Endodermal cell (in vitro differentiated cells): ENCODE measurements around the gene SEPTIN3. TPM values are rescaled to one million over a fixed set of nuclear protein-coding genes. Genes with fewer than 3 reads are reported as not detected.

Experiments used
- DNase-seq: peaks from one replicate; pipeline ENCODE4 v3.0.0-alpha.2; 2017
- H3K27ac ChIP-seq: 2 replicates; pipeline ENCODE4 v1.5.1; 2013; ENCODE audit warnings: mild to moderate bottlenecking, low read depth, low read length, moderate library complexity
- H3K27me3 ChIP-seq: 2 replicates; pipeline ENCODE4 v1.6.1; 2013; ENCODE audit warnings: mild to moderate bottlenecking, low read length, moderate library complexity; ENCODE audit not compliant: insufficient read depth, control insufficient read depth, poor library complexity, severe bottlenecking
- H3K36me3 ChIP-seq: 2 replicates; pipeline ENCODE4 v1.7.0; 2013; ENCODE audit warnings: mild to moderate bottlenecking, low read length, moderate library complexity; ENCODE audit not compliant: control insufficient read depth, insufficient read depth
- H3K4me1 ChIP-seq: one replicate; pipeline ENCODE4 v1.7.0; 2013; ENCODE audit warnings: low read length; ENCODE audit not compliant: control insufficient read depth, insufficient read depth
- H3K4me3 ChIP-seq: 2 replicates; pipeline ENCODE4 v1.5.1; 2013; ENCODE audit warnings: mild to moderate bottlenecking, low read length, moderate library complexity
- H3K9ac ChIP-seq: 2 replicates; pipeline ENCODE4 v1.6.1; 2013; ENCODE audit warnings: mild to moderate bottlenecking, low read length, moderate library complexity; ENCODE audit not compliant: poor library complexity, severe bottlenecking; ENCODE audit errors: extremely low read depth
- H3K9me3 ChIP-seq: 2 replicates; pipeline ENCODE4 v1.6.1; 2013; ENCODE audit warnings: mild to moderate bottlenecking, low read length, moderate library complexity; ENCODE audit not compliant: control insufficient read depth
- H3K27ac Mint-ChIP-seq: 2 replicates; pipeline ENCODE4 v1.8.0; 2020; ENCODE audit warnings: mixed read lengths
- H3K27me3 Mint-ChIP-seq: 2 replicates; pipeline ENCODE4 v1.8.0; 2021; ENCODE audit warnings: mild to moderate bottlenecking, mixed read lengths; ENCODE audit not compliant: insufficient read depth
- H3K36me3 Mint-ChIP-seq: 2 replicates; pipeline ENCODE4 v1.8.0; 2020; ENCODE audit warnings: low read depth, mixed read lengths
- H3K4me1 Mint-ChIP-seq: 2 replicates; pipeline ENCODE4 v1.8.0; 2020; ENCODE audit warnings: mixed read lengths
- H3K4me3 Mint-ChIP-seq: 2 replicates; pipeline ENCODE4 v1.8.0; 2020; ENCODE audit warnings: mild to moderate bottlenecking, moderate library complexity, mixed read lengths
- H3K9me3 Mint-ChIP-seq: 2 replicates; pipeline ENCODE4 v1.8.0; 2020; ENCODE audit warnings: mild to moderate bottlenecking, mixed read lengths
- CTCF ChIP-seq: fragments of 200-600 bp; sonication (generic); conservative IDR thresholded peaks from 2 replicates; pipeline ENCODE4 v1.5.0; 2021; ENCODE audit warnings: antibody characterized with exemption, mild to moderate bottlenecking
- WGBS, 2 experiments: methylation state at CpG; one replicate each; pipeline versions ENCODE4 v1.1.5 to v1.1.7; 2013; ENCODE audit warnings: missing lambda C conversion rate in 2 of 2, mixed read lengths in 1 of 2; ENCODE audit not compliant: insufficient coverage in 1 of 2, insufficient read length in 1 of 2; 5-methylcytosine and 5-hydroxymethylcytosine counted together
- total RNA-seq, 2 donors: library from RNA; stranded (reverse); fragmentation: NEBNext Ultra II Directional in 1 of 2; extraction: Animal tissue kit (Norgen Biotek cat#: 25700) in 1 of 2; gene quantifications; 2 replicates in 1 of 2; 3 replicates in 1 of 2; pipeline ENCODE4 v1.2.1, GENCODE V29; 2021

The SEPTIN3 gene
- total RNA-seq, 2 donors from 2014 or later, result 10.9 to 13.9 TPM

- H3K36me3 Mint-ChIP-seq, result no peaks in the 10 kb centered on the region
- TF ChIP-seq CTCF, result no peak
- Histone ChIP-seq H3K4me3 (no peak overlapping the region), H3K9me3 (peaks cover 5% of the 10 kb centered on the region), H3K36me3 (no peaks in the 10 kb centered on the region), H3K4me1 (peaks cover 3% of the 10 kb centered on the region), H3K27ac (no peak overlapping the region), H3K27me3 (peaks cover 24% of the 10 kb centered on the region), H3K9ac (no peak overlapping the region)
- H3K4me3 Mint-ChIP-seq, result no peak overlapping the region
- no peak for DNase-seq
- WGBS, 2 experiments, result 78 to 96% methylated on average over 1 to 2 of the region's 2 CpGs
- H3K27ac Mint-ChIP-seq, result no peak overlapping the region
- H3K4me1 Mint-ChIP-seq, result peaks cover 7% of the 10 kb centered on the region
- H3K9me3 Mint-ChIP-seq, result peaks cover 5% of the 10 kb centered on the region
- H3K27me3 Mint-ChIP-seq, result peaks cover 41% of the 10 kb centered on the region
These were observed 1.4 kb downstream of the SEPTIN3 start for GRCh38 chr22:41970601-41971000.

- Mint-ChIP-seq H3K36me3 (no peaks in the 10 kb centered on the region), H3K27ac (no peak overlapping the region), H3K9me3 (peaks cover 2% of the 10 kb centered on the region), H3K27me3 (peaks cover 49% of the 10 kb centered on the region), H3K4me3 (no peak overlapping the region), H3K4me1 (peaks cover 7% of the 10 kb centered on the region)
- H3K9me3 ChIP-seq, result peaks cover under 1% of the 10 kb centered on the region
- H3K27me3 ChIP-seq, result peaks cover 32% of the 10 kb centered on the region
- H3K27ac ChIP-seq, result no peak overlapping the region
- WGBS, 2 experiments, result 90% methylated on average over 2 to 11 of the region's 11 CpGs
- peaks cover 3% of the 10 kb centered on the region for H3K4me1 ChIP-seq
- DNase-seq, result no peak
- H3K9ac ChIP-seq, result no peak overlapping the region
- H3K36me3 ChIP-seq, result no peaks in the 10 kb centered on the region
- TF ChIP-seq CTCF, result no peak
- H3K4me3 ChIP-seq, result no peak overlapping the region
These were observed 2.2 kb downstream of the SEPTIN3 start for GRCh38 chr22:41971431-41971830.

GRCh38 chr22:41974691-41975290 lies 5.5 kb downstream of the SEPTIN3 start:
- Histone ChIP-seq H3K27me3 (peaks cover 53% of the 10 kb centered on the region), H3K4me3 (no peak overlapping the region), H3K9ac (no peak overlapping the region), H3K36me3 (no peaks in the 10 kb centered on the region), H3K27ac (no peak overlapping the region), H3K9me3 (no peaks in the 10 kb centered on the region), H3K4me1 (no peaks in the 10 kb centered on the region)
- 89 to 100% methylated on average over 1 to 9 of the region's 10 CpGs for WGBS, 2 experiments
- no peak for DNase-seq
- H3K4me3 Mint-ChIP-seq, result no peak overlapping the region
- no peak overlapping the region for H3K27ac Mint-ChIP-seq
- peaks cover 74% of the 10 kb centered on the region for H3K27me3 Mint-ChIP-seq
- no peaks in the 10 kb centered on the region for H3K9me3 Mint-ChIP-seq
- no peaks in the 10 kb centered on the region for H3K36me3 Mint-ChIP-seq
- H3K4me1 Mint-ChIP-seq, result peaks cover 6% of the 10 kb centered on the region
- no peak for TF ChIP-seq CTCF
